GM18870 (cell line): ENCODE data around the gene NSMCE1.
"Not testable (repeated sequence)": the region's sequence is repeated elsewhere in the genome, so short reads cannot be mapped to it uniquely, and the experiment has no call there.

Source experiments
- ATAC-seq: cut with Tn5 transposase; IDR thresholded peaks from one replicate; pipeline ENCODE4 v1.9.1; 2021; ENCODE audit warnings: moderate library complexity; ENCODE audit not compliant: unreplicated experiment

Gene NSMCE1

DNA sequence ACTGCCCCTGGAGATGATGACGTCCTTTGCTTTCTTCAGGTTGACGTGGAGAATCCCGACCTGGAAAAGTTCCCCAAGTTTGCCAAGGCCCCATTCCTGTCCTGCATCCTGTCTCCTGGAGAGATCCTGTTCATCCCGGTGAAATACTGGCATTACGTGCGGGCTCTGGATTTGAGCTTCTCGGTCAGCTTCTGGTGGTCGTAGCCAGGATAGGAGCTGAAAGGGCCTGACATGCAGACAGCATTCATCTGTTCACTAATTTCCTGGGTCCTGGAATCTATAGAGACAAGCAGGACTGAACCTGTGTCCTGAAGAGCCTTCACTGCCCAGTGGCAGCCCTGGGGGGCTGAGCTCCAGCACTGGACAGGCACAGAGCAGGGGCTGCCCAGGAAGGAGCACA, 48.0 kb downstream of the NSMCE1 start:
- ATAC-seq = no peak

DNA sequence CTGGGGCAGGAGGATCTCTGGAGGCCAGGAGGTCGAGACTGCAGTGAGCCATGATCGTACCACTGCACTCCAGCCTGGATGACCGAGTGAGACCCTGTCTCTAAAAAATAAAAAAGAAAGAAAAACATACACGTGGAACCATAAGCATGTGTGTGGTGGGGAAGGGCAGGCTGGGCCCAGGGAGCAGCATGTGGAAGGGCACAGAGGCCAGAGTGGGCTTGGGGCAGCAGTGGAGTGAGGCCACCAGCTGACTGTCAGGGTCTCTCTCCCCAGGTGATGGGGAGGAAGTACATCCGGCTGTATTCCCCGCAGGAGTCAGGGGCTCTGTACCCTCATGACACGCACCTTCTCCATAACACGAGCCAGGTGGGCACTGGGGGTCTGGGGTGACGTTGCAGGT, 48.5 kb downstream of the NSMCE1 start:
- no peak for ATAC-seq

DNA sequence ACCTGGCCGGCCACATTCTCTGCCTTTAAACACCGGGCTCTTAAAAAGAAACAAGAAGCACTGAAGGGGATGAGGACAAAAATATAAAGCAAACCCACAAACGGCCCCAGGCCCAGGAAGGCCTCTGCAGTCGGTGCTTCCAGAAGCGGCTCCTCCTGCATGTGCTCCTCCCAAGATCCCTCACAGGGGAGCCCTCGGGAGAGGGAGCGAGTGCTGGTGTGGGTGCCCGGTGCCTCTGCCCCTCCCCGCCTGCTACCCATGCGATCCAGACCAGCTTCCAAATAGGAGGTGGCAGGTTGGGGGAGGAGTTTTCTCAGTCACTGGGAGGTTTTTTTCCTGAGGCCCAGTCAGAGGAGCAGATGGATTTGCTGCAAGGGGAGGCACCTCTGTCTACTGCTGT, 49.4 kb downstream of the NSMCE1 start:
- ATAC-seq = no peak

DNA sequence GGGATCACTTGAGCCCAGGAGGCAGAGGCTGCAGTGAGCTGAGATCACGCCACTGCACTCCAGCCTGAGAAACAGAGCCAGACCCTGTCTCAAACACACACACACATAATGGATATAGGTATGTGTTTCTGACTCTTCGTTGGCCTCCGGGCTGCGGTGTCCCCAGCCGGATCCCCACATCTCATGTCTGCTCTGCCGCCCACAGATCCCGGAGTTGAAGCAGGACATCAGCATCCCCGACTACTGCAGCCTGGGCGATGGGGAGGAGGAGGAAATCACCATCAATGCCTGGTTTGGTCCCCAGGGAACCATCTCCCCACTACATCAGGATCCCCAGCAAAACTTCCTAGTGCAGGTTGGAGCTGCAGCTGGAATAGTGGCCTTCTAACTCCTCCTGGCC, 49.8 kb downstream of the NSMCE1 start:
- no peak for ATAC-seq

DNA sequence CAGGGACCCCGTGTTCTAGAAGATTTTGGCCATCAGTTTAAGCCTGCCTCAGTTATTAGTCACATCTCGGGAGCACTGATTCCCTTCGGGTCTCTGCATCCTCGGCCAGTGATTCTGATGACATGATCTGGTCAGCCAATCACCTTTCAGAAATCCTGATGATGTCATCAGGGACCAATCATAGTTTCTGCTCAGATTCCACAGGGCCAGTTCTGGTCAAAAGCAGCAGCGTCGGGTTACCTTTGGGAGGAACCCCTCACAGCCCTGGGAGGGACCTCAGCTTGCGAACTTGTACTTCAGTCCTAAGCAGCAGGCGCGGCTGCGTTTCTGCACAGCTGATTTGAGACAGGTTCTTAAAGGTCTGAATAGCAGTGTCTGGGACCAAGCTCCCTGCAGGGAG, 51.3 kb downstream of the NSMCE1 start:
- ATAC-seq = no peak

DNA sequence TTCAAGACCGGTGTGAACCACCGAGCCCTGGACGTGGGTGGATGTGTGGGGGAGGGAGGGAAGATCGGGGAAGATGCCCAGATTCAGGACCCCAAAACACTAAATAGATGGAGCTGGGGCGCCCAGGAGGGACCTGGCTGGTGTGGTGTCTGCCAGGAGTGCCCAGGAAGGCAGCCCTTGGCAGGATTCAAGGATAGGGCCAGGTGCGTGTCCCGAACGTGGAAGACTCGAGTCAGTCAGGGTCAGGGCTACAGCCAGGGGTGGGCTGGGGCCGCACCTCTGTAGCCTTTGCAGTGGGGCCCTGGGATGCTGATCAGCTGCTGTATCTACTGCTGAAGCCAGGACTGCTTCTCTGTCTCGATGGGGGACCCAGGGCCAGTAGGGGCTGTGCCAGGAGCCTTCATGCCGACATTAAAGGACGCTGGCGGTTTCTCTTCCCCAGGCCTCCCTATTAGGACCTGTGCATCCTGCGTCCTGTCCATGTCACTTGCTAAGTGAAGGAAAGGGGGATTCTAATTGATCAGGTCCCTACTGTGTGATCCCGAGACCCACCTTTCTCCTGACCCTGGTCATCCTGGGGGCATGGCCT, 52.2 kb downstream of the NSMCE1 start:
- ATAC-seq = no peak

DNA sequence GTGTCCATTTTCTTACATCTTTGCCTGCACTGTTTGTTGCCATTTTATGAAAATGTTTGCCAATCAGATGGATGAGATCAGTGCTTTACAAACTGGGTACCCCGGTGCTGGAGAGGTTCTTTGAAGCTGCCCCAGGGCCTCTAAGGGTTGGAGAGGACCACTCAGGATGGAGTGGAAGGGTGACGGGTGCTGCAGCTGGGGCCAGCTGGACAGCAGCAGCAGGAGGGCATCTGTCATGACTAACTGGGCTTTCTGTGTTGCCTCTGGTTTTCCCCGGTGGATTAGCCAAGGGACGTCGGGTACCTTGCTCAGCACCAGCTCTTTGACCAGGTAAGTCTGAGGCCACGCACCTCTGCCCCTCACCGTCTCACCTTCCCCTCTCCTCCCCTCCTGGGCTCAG, 52.9 kb downstream of the NSMCE1 start:
- ATAC-seq = no peak

DNA sequence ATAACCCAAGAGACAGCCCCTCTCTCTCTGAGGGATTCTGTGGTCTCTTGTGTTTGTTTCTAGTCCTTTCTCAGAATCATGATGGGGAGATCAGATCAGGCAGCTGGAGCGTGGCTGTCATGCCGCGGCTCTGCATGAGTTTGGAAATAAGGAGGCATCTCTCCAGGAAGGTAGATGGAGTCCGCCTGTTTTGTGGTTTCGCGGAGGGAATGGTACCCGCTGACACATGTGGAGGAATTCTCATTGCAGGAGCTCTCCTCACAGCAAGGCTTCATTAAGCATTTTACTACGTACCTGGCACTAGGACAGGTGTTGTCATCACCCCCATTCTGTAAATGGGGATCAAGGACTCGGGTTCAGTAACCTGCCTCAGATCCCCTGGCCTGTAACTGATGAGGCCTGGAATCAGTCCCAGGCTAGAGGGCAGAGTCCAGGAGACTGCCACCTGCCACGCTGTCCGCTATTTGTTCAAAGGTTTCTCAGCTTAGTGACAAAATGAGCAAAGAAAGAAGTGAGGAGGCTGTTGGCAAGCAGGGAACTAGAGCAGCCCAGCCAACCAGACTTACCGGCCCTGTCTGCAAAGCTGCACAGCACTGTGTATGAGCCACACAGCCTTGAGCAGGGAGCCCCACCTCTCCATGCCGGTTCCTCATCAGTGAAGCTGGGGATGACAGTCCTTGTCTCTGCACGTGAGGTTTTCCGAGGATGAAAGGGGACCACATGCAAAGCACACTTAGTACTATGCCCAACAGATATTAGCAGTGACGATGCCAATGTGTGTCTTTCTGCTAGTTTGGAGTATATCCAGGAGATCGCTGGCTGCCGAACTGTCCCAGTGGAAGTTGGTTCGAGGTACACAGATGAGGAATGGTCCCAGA, 54.2 kb downstream of the NSMCE1 start:
- no peak for ATAC-seq

DNA sequence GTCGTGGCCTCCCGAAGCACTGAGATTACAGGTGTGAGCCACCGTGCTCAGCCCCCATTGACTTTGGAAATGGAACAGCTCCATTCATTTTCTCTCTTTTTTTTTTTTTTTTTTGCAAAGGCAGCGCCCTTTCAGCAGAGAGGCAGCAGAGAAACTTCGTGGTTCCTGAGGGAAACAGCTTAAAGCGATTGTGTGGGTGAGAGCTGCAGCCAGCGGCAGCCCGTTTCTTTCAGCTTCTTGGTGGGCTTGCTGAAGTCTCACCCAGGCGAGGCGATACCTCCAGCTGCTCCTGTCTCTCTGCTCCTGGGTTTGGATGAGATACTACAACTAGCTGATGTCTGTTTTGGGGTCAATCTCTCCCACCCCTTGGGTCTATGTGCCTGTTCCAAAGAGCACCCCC, 57.5 kb downstream of the NSMCE1 start:
- ATAC-seq = no peak

DNA sequence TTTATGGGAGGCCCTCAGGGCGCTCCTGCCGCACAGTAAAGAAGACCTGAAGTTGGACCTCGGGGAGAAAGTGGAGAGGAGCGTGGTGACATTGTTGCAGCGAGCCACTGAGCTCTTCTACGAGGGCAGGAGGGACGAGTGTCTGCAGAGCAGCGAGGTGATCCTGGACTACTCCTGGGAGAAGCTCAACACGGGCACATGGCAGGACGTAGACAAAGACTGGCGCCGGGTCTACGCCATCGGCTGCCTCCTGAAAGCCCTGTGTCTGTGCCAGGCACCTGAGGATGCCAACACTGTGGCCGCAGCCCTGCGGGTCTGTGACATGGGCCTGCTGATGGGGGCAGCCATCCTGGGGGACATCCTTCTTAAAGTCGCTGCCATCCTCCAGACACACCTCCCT, 58.4 kb downstream of the NSMCE1 start:
- ATAC-seq = no peak

DNA sequence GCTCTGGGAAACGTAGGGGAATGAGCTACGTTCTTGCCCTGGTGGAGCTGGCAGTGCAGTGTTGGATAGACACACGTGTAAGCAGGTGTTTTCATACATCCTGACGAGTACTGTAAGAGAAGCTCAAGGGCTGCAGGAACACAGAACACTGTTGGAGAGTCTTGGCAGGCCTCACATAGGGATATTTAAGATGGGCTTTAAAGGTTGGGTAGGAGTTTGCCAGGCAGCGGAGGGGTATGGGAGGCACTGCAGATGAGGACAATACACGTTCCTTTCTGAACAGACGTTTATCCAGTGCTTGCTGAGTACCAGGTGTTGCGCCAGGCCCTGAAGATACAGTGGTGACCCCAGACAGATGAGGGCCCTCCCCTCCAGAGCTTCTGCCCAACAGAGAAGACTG, 59.0 kb downstream of the NSMCE1 start:
- no peak for ATAC-seq

DNA sequence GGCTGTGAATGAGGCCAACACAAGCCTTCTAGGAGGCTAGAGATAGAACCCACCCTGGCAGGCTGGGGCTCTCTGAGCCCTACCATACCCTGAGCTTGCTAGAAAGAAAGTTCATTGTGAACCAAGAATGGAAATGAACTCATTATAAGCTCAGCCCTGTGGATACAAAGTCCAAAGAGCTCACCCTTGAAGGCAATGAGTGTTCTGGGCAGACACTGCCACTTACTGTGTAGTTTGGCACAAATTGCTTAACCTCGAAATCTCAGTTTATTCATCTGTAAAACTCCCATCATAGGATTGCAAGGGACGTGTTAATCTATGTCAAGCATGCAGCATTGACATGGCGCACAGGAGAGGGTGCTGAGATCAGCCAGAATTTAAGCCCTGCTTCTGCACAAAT, 59.8 kb downstream of the NSMCE1 start:
- no peak for ATAC-seq

DNA sequence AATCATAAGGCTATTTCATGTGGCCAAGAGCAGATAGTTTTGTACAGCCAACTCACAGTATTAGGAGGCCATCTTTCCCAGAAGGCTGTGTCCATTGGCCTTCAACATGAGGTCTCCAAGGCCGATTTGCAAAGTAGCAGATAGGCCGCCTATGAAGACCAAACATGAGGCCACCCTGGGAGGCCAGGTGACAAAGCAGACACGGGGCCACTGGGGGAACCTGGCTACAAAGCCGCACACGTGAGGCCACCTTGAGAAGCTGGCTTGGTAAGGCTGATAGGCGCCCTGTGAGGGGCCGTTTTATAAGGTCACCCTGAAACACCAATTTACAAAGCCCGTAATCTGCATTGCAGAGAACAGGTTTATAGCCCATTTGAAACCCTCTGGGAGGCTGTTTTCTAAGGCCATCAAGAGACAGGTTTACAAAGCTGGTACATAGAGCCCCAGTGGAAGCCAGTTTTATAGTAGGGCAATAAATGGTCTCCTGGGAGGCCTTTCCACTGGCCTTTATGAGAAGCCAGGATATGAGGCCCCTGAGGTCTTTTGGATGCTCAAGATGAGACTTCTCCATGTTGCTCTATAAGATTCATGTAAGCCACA, 60.4 kb downstream of the NSMCE1 start:
- no peak for ATAC-seq

DNA sequence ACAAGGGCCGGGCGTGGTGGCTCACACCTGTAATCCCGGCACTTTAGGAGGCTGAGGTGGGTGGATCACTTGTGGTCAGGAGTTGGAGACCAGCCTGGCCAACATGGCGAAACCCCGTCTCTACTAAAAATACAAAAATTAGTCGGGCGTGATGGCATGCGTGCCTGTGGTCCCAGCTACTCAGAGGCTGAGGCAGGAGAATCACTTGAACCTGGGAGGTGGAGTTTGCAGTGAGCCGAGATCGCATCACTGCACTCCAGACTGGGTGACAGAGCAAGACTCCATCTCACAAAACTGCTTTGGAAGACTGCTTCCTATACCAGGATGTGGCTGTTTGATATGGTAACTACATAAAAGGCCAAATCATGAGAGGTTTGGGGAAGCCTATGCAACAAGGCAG, 61.5 kb downstream of the NSMCE1 start:
- ATAC-seq = not testable (repeated sequence)

DNA sequence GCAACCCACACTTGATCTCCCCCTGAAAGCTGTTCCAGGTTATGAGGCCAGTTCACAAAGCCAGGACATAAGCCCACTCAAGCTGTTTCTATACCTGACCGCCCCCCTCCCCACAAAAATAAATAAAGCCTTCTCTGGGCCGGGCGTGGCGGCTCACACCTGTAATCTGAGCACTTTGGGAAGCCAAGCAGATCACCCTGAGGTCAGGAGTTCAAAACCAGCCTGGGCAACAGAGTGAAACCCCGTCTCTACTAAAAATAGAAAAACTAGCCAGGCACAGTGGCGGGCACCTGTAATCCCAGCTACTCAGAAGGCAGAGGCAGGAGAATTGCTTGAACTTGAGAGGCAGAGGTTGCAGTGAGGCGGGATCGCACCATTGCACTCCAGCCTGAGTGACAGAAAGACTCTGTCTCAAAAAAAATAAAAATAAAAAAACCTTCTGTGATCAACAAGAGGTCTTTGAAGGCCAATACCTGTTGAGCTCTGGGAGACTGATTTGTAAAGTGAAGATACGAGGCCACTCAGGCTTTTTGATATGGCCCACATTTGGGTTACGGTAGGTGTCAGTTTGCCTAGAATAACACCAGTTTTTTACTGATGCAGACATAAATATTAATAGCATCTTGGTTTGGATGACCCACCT, 63.0 kb downstream of the NSMCE1 start:
- ATAC-seq = no peak

DNA sequence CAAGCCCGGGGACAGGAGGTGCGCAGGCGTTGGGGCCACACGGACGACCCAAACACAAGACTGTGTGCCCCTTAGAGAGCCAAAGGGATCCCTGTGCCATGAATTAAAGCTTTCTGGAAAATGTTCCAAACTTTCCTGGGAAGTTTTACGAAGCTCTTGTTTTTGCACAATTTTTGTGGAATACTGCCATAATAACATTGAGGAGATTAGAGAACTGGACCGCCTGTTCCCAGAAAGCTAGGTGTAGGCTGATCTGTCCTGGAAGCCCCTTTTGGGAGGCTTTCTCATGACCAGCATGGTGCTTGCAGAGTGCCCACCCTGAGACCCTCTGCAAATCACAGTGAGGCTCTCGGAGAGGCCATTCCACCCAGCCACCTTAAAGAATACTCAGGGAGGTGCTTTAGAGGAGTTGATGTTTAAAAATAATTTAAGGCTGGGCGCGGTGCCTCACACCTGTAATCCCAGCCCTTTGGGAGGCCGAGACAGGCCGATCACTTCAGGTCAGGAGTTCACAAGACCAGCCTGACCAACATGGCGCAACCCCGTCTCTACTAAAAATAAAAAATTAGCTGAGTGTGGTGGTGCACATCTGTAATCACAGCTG, 64.2 kb downstream of the NSMCE1 start:
- no peak for ATAC-seq

DNA sequence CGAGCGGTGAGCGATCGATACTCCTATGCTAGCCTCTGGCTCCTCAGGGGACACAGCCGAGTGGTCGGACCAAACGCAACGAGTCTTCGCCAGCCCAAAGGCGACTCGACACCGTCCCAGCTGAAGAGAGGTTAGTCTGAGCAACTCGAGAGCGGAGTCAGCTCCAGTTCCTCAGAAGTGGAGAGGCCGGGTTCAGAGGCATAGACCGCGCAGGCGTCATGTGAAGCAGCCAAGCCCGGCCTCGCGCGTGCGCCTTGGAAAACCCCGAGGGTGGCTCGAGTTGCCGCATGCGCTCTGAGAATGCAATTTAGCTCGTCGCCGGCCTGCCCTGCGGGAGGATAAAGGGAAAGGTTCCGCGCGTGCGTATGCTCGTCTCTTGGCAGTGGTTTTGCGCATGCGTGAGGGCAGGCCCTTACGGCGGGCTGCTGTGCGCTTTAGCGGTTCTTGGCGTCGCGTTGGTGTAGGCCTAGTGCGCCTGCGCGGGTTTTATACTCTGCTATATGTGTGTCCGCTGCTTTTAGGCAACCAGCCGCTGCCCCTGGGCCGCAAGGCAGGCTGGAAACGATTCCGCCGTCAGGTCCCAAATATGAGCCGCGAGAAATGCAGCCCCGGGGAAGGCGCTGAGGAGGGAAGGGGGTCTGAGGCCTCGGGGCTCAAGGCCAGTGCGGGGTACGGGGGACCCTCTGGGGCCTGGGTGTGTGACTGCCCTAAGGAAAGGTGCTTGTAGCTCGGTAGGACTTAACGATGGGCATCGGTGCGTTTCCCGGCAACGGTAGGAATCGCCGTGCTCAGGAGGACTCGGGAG, 64.9 kb downstream of the NSMCE1 start, which contains the start of gene KDM8:
TSS of gene KDM8 (plus strand) at position 20 of the 805 bp plus-strand sequence. CDS start 6,598 bp downstream, outside the sequence.
- peak; percentile 88 for ATAC-seq

DNA sequence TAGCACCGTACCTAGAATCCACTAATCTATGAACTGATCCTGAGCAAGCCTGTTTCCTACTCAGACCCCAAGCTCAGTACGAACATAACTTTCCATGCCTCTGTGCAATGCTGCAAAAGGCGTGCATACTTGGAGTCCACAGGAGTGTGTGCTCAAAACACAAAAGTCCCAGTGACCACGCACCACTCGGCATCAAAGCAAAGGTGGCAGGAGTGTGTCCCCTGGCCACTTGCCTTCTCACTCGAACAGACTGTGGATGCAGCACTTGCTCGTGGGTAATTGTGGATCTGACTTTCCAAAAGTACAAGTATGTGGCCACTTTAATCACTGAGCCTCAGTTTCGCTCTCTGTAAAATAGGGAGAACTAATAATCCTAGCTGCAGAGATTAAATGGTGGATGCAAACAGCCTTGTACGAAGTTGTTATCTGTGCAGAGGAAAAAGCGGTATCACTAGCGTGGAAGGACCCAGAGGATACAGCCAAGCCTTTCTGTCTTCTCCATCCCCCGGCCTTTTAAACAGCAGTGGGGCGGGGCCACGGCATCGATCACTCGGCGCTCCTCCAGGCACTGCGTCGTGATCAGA, 65.6 kb downstream of the NSMCE1 start:
- ATAC-seq = no peak

DNA sequence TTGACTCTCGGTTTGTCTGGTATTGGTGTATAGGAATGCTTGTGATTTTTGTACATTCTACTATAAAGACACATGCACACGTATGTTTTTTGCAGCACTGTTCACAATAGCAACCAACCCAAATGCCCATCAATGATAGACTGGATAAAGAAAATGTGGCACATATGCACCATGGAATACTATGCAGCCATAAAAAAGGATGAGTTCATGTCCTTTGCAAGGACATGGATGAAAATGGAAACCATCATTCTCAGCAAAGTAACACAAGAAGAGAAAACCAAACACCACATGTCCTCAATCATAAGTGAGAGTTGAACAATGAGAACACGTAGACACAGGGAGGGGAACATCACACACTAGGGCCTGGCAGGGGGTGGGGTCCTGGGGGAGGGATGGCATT, 67.7 kb downstream of the NSMCE1 start:
- not testable (repeated sequence) for ATAC-seq

DNA sequence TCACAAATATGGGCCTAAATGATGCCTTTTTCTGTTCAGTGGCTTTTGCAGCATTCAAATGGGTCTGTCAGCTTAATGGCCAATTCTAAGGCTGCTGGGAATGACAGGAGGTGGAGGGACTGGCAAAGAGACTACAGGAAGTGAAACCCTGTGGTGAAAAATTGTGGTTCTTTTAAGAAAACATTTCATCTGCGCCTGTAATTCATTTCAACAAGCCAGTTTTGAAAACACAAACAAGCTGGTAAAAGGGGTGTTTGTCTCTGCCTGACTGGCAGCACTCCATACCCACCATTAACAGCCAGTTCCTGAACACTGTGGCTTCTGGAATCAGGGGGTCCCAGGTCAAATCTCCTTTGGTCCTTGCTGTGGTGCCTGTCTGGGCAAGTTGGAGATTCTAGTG, 68.8 kb downstream of the NSMCE1 start:
- peak; percentile 35 for ATAC-seq
